SK-MEL-5 (cell line): ENCODE results near the gene PLAA. TPM values are rescaled to one million over a fixed set of nuclear protein-coding genes. Genes with fewer than 3 reads are reported as not detected.

ENCODE experiments used
- DNase-seq: peaks from one replicate; pipeline ENCODE4 v3.0.0-alpha.2; 2016; ENCODE audit warnings: low read depth, low spot score
- in situ Hi-C: cut with HindIII; loops from 2 replicates; pipeline ENCODE4 v1.10.0; 2016; ENCODE audit warnings: low sequenced_read_pairs, high pct_unique_total_duplicates, low pct_unique_long_range_greater_than_20kb
- polyA plus RNA-seq, 2 experiments: library from polyadenylated mRNA; depleted of rRNA; stranded (reverse); fragments of >200 nt; gene quantifications; 2 replicates each; pipeline ENCODE4 v1.2.3, GENCODE V29; 2015
- total RNA-seq: library from RNA; depleted of rRNA; stranded (reverse); fragments of >200 nt; shearing (Covaris generic); gene quantifications from 2 replicates; pipeline ENCODE4 v1.2.3, GENCODE V29; 2014; rRNA removed

Gene PLAA
- total RNA-seq, result not detected in 2 replicates
- polyA plus RNA-seq (2015; cell fraction: cytosol; rRNA removed), result not detected in 2 replicates
- polyA plus RNA-seq (2015; cell fraction: nucleus; rRNA removed), result not detected in 2 replicates

GRCh38 chr9:26946753-26947727, at the start of gene PLAA:
Gene PLAA, minus strand, starts transcription at chr9:26947242. Its CDS starts 197 bp downstream, at chr9:26947045.
- in situ Hi-C loops, result no loop called here
- DNase-seq, result no peak

- no peak for DNase-seq
- in situ Hi-C loops, result no loop called here
Observed at GRCh38 chr9:26995810-26996209, 48.8 kb upstream of the PLAA start.

- in situ Hi-C loops, result no loop called here
- DNase-seq, result no peak
Observed at GRCh38 chr9:26983340-26983739, 36.3 kb upstream of the PLAA start.

GRCh38 chr9:26975728-26976707, 29.0 kb upstream of the PLAA start:
- DNase-seq, result no peak
- in situ Hi-C loops, result no loop called here

GRCh38 chr9:26974927-26975326, 27.9 kb upstream of the PLAA start:
- in situ Hi-C loops, result no loop called here
- DNase-seq, result no peak

GRCh38 chr9:26973989-26974388, 26.9 kb upstream of the PLAA start:
- in situ Hi-C loops, result no loop called here
- no peak for DNase-seq

- in situ Hi-C loops, result no loop called here
- DNase-seq, result no peak
Observed at GRCh38 chr9:26971721-26972120, 24.7 kb upstream of the PLAA start.

- DNase-seq, result no peak
Observed at GRCh38 chr9:26956860-26957233, 9.8 kb upstream of the PLAA start.

GRCh38 chr9:26955921-26956859, 9.1 kb upstream of the PLAA start, which contains the start of gene IFT74:
Gene IFT74, plus strand, starts transcription at chr9:26956412. Its CDS starts 5,556 bp downstream, at chr9:26961968.
- no peak for DNase-seq
- in situ Hi-C loops, result no loop called here

More at GRCh38 chr9:26956860-26957233, 9.8 kb upstream of the PLAA start:
- in situ Hi-C loops, result no loop called here

- in situ Hi-C loops, result no loop called here
- no peak for DNase-seq
Observed at GRCh38 chr9:26955222-26955903, 8.3 kb upstream of the PLAA start.

- no peak for DNase-seq
- in situ Hi-C loops, result no loop called here
Observed at GRCh38 chr9:26954050-26954508, 7.0 kb upstream of the PLAA start.

GRCh38 chr9:26951794-26952193, 4.8 kb upstream of the PLAA start:
- no peak for DNase-seq
- in situ Hi-C loops, result no loop called here

- DNase-seq, result no peak
- in situ Hi-C loops, result no loop called here
Observed at GRCh38 chr9:26950521-26950920, 3.5 kb upstream of the PLAA start.

GRCh38 chr9:26949637-26950069, 2.6 kb upstream of the PLAA start:
- DNase-seq, result no peak
- in situ Hi-C loops, result no loop called here

- in situ Hi-C loops, result no loop called here
- DNase-seq, result no peak
Observed at GRCh38 chr9:26947736-26948135, 694 bp upstream of the PLAA start.

- in situ Hi-C loops, result no loop called here
- no peak for DNase-seq
Observed at GRCh38 chr9:26945591-26945990, 1.5 kb downstream of the PLAA start.
